ENCODE data around the gene TMED9. TPM values are rescaled to one million over a fixed set of nuclear protein-coding genes. Genes with fewer than 3 reads are reported as not detected.

TMED9 gene
- total and polyA plus RNA-seq, 9 of the 15 experiments (the other 6 are each of a cell fraction or from before 2014, with no cell fraction given), result 43.7 to 301 (median 90.0) TPM

DNA sequence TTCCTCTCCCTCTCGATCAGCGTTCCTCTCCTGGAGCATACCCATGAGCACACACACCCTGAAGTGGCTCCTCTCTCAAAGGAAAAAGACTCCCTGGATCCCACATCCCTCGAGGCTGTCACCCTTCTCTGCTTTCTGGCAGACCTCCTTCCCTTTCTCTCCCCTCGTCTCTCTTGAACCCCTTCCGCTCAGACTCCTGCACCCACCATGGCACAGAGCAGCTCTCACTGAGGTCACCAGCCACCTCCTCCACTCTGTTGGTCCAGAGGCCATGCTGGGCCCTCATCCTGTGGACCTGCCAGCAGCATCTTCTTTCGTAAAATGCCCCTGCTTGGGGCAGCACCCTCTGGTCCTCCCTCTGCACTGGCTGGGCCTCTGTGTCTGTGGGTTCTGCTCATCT lies 13.7 kb downstream of the TMED9 start:
- no TSS peak for BruUV-seq (replicated peaks)
- Histone ChIP-seq H4K20me1 (replicated peaks; ENCODE audit: control insufficient read depth, insufficient read depth, low read length) (0 out of 2 replicates have a peak, but pooled peaks cover 10% of the 10 kb centered on the region), H3K27me3 (ENCODE audit: control insufficient read depth in 2 of 2, insufficient read depth in 2 of 2, low read length in 2 of 2) (no peaks in the 10 kb centered on the region), H3K9me3 (replicated peaks; ENCODE audit: control insufficient read depth, insufficient read depth, low read depth, low read length) (no peaks in the 10 kb centered on the region), H3K9ac (ENCODE audit: insufficient read depth in 1 of 2, low read depth in 2 of 2, low read length in 2 of 2) (no peak overlapping the region), H3K27ac (ENCODE audit: extremely low read depth, low read depth, low read length) (no peak overlapping the region), H3K4me3 (no peak overlapping the region), H3K4me1 (replicated peaks in 1 of 2; ENCODE audit: control insufficient read depth in 2 of 2, insufficient read depth in 2 of 2, low read length in 2 of 2) (peaks cover 7 to 49% of the 10 kb centered on the region in 2 experiments; a peak in 4 of 5 replicates), H3K79me2 (ENCODE audit: control insufficient read depth, insufficient read depth, low read length) (peaks cover 8% of the 10 kb centered on the region; the same call in 2 of the 3 replicates), H3K4me2 (ENCODE audit: insufficient read depth, low read length) (no peak overlapping the region), H3K36me3 (ENCODE audit: control insufficient read depth, insufficient read depth, low read length) (peaks cover 9% of the 10 kb centered on the region; the same call in 1 of the 3 replicates), H3K9me1 (ENCODE audit: control insufficient read depth, insufficient read depth, low read length) (no peaks in the 10 kb centered on the region), H2AFZ (ENCODE audit: low read depth, low read length) (no peak overlapping the region)
- WGBS (ENCODE audit: insufficient coverage, low coverage, missing lambda C conversion rate), result 61% methylated on average over 4 of the region's 6 CpGs
- no peak for ATAC-seq
- no peak for DNase-seq (ENCODE audit: extremely low read depth in 1 of 4, low spot score in 3 of 4)
- intact Hi-C loops (cut with micrococcal nuclease), result no loop called here
- TF ChIP-seq CBX8 (IDR thresholded peaks at IDR 0.05; ENCODE audit: borderline replicate concordance, extremely low read depth, low read depth, low read length, poor library complexity, severe bottlenecking) (no peak), SRSF3 (IDR thresholded peaks at IDR 0.05; ENCODE audit: insufficient read depth, low read length) (no peak), DNMT1 (IDR thresholded peaks at IDR 0.05) (no peak), POLR2G (IDR thresholded peaks at IDR 0.05; ENCODE audit: low read depth, low read length) (0 out of 2 replicates have a peak, but pooled peaks have one; percentile 13)
- in situ Hi-C loops (cut with MboI), result loop anchor here (25.0 kb wide), 1 partner anchor 457 kb away; no protein-coding TSS in a partner anchor
- ChIA-PET CTCF (ENCODE audit: low intra/inter-chr PET ratio) (no interaction called here), POLR2A (interaction anchor here (1.1 to 1.6 kb wide), 2 partner anchors 8 to 13 kb away, joined by 3 to 6 read pairs; partner anchors contain the start of gene TMED9)
- no peak for FAIRE-seq

All from K562 (cell line).